Ecto neural progenitor cell (in vitro differentiated cells): ENCODE data around the gene USP22.

Experiments
- DNase-seq: peaks from one replicate; pipeline ENCODE4 v3.0.0-alpha.2; 2018; ENCODE audit warnings: low spot score

Gene USP22

DNA sequence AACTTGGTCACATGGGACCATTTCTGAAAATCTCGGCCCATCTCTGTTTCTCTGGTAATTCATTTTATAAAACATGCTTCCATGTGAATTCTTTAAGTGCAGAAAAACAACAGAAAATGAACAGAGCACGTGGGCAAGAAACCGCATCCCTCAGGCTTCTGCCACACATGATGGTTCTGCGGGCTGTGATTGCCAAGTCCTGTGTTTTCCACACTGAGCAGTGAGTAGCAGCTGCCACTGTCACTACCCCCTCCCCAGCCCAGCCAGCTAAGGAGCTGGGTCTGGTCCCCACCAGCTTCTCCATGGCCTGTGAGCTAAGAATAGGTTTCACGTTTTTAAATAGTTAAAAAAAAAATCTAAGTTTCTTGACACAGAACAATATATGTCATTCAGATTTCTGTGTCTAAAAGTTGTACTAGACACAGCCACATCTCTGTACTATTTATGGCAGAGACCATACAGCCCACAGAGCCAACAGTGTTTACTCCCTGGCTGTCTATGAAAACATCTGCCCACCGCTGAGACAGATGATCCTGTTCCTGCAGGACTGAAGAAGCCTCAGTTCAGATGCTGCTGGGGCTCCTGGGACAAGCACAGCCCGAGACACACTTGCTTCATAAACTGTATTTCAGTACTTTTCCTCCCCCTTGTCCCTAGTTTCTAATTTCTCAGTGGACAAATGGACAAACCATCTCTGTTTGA, 41.5 kb downstream of the USP22 start:
- DNase-seq, result no peak

DNA sequence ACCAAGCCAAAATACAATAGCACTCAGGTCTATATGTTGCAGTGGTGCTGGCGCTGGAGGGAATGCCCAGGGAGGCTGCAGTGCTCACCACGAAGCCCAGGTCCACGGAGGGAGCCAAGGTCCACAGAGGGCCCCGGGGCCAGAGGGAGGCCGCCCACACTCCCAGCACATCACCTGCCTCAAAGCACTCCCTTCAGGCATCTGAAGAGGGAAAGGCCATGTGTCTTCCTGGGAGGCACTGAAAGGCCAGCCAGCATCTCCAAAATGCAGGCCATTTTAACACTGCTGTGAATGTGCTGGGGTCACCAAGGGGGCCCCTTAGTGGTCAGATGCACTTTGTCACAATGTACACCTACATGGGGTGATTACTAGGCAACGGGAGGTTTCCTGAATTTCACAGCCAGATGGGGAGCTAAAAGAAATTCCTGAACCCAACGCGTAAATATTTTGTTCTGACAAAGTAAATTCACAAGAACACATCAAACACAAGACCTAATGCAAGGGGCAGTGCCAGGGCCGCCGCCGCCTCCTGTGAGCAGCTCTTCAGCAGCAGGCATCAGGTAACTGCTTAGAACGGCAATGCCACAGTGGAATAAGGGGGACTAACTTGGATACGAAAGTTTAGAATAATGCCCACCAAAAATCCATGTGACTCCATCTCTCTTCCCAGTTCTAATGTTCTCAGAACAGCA, 42.8 kb downstream of the USP22 start:
- no peak for DNase-seq

DNA sequence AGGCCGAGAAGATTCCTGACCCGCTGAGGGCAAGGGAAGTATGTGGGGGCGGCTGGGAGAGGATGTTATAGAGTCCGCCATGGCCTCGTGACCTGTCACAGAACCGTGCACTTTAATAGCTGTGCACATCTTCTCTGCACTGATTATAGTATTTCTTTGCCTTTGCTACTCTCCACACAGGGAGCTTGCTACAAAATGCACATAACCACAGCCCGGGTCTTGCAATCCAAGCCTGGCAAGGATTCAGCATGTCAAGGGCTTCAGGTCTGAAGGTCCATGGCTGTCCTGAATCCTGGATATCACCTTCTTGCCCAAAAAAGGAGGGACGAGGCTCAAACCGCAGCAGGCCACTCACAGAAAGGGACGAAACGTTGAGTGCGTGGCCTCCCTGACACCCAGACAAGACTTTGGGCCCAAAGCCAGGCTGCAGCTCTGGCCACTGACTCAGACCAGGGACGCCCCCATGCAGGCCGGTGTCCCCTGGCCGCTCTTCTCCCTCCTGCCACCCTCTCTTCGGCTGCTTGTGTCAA, 43.7 kb downstream of the USP22 start:
- DNase-seq, result peak; percentile 47

- DNase-seq, result no peak
These were observed 44.2 kb downstream of the USP22 start for GRCh38 chr17:20998571-20999043.

DNA sequence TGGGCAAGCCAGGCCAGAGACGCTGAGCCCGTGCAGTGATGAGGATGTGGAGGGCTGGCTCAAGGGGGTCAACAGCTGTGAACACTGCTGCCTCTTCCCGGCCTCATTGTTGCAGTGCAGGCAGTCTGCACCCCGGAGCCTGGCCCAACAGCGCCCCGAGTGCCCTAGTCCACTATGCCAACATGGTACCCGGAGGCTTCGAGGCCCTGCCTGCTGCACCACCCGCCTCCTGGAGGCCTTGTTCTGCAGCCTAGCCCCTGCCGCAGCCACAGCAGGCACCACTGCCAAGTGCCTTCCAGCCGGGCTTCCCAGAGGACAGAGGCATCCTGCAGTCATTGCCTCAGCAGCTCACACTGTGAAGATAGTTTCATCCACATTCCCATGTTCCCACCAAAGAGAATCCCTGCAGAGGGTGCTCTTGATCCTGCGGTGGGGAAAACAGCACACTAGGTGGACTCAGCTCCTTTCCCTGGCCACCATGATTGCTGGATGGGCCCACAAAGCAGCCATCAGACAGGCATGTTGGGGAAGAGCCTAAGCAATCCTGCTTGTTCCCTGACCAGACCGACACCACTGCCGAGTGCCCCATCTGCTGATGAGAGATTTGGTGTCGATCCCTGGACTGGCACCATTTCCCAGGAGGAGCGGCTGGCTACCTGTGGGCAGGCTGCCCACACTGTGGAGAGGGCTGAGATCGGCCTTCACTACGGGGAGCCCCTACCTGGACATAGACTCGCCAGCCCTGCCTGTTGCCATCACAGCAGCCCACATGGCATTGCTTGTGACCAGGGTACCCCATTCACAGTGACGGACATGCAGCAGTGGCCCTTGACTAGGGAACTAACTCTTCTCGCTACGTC, 44.9 kb downstream of the USP22 start:
- peak; percentile 54 for DNase-seq

DNA sequence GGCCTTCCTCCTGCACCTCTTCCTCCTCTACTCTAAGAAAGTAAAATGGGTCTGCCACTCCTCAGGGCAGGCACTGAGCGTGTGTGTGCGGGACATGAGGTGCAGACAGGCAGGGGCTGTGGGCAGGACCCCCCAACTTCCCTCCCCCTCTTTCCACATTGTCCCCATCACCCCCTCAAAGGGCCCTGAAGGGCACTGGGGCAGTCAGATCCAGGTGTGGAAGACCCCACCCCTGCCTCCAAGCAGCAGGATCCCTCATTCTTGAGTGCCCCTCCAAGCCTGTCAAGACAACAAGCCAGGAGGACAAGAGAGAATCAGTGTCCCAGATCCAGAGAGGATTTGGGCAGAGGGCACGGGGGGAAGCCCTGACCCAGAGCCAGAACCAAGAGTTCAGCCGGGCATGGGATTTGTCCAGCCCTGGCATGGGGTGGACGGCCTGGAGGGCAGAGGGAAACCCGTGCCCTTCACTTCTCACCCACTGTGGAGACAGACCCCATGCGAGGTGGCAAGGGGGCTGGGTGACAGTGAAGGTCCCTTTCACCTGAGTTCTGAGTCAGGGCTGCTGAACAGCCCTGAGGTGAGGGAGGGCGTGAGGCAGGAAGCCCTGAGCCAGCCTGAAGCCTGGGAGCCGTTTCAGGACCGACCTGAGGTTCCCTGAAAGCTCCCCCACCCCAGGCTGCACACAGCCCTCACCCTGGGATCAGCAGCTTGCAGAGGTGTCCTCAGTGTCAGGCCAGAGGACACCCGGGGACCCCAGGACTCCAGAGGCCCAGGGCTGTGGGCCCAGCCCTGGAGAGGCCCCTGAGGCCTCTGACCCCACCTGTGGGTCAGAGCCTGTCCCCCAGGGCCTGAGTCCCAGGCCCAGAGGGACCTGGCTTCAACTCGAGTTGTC, 45.8 kb downstream of the USP22 start:
- DNase-seq, result no peak

DNA sequence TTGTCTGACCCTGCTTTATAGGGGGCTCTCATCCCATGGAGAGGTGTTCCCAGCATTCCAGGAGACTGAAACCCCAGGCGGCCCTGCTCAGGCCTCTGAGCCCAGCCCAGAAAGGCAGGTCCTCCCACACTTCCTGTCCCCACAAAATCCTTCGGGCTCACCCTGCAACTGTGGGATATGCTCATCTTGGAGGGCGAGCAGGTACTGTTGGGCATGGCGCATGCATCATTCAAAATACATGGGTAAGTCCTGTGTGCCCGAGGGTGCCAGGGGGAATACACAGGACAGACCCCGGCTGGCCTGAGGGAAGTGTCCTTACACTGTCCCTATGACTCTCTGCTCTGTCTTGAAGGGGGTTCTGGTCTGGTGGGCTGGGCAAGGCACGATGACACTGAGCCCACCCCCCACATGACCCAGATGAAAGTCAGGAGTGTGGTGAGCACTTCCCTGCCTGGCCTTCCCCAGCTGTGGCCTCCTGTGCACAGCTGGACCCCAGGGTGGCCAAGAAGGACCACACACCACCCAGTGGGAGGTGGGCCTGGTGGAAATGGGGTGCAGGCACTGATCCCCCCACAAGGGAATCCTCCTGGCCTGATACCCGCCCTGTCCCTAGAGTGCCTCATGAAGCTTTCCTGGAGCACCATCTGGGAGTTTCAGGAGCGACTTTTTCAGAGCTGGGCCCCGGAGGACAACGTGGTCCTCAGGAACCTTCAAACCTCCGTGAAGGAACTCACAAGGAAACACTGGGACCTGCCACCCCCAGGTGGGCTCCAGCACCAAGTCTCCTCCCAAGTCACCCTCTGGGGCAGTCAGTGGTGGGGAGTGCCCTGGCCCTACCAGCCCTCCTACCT, 46.7 kb downstream of the USP22 start:
- DNase-seq, result no peak

DNA sequence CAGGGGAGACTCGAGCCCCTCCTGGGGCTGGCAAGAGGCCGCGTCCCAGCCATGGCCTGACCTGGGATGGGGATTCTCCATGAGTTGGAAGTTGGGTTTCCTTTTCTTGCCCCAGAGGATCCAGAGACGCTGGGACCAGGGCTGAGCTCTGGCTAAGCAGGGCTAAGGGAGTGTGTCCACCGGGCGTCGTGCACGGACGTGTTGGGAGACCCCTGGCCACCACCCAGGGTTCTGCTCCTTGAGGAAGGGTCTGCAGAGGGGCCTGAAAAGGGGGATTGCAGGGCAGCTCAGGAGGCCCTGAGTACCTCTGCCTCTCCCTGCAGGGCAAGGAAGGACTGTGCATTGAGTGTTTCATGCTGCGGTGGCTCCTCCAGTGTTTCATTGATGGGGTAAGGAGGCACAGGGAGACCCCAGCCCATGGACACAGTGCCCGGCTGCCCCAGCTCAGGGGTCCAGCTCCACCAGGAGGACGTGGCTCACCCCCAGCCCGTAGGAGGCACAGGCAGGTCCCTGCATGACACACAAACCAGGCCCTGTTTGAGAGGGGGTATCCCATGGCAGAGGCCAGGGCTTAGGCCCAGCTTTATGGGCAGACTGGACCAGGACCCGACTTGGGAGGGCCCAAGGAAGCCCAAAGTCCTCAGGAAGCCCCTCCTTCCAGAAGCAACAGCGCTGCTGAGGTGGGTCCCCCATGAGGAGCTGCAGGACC, 47.5 kb downstream of the USP22 start:
- peak; percentile 49 for DNase-seq

DNA sequence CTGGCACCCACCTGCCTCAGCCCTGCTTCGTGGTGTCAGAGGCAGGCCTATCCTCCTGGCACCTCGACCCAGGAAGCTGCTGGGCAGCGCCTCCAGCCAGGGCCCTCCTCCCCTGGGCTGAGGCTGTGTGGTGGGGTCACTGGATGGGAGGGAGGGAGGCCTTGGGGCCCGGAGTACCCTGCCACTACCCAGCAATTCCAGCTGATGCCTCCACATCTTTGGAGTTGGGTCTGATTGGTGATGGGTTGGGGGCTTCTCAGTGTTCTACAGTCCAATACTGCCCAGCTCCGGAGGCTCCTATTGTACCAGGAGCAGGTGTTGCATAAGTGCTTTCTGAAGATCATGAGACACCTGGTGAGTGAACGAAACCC, 48.0 kb downstream of the USP22 start:
- no peak for DNase-seq

GRCh38 chr17:20993863-20994778, 48.7 kb downstream of the USP22 start:
- no peak for DNase-seq

GRCh38 chr17:20992987-20993862, 49.6 kb downstream of the USP22 start:
- peak; percentile 91 for DNase-seq

- no peak for DNase-seq
These were observed 50.4 kb downstream of the USP22 start for GRCh38 chr17:20992416-20992815.

- no peak for DNase-seq
These were observed 51.4 kb downstream of the USP22 start for GRCh38 chr17:20991276-20992037.

- no peak for DNase-seq
These were observed 52.6 kb downstream of the USP22 start for GRCh38 chr17:20989991-20990855.

GRCh38 chr17:20989481-20989880, 53.3 kb downstream of the USP22 start:
- DNase-seq, result no peak

DNA sequence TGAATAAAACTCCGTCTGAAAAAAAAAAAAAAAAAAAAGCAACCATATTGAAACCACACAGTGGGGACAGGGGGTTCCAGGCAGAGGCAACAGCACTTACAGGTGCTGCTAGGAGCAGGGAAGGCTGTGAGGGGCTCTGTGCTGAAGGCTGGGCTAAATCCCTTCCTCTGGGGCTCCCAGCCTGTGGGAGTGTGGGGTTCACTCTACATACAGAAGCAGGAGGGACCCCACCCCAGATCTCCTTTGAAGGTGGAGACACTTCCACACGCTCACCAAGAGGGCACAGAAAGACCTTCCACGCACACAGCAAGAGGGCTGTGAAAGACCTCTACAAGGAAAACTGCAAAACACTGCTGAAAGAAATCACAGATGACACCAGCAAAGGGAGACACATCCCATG, 53.9 kb downstream of the USP22 start:
- no peak for DNase-seq
